Osteocyte (in vitro differentiated cells): ENCODE results near the gene ARHGAP28. TPM values are rescaled to one million over a fixed set of nuclear protein-coding genes. Genes with fewer than 3 reads are reported as not detected.
"Not testable (repeated sequence)": the region's sequence is repeated elsewhere in the genome, so short reads cannot be mapped to it uniquely, and the experiment has no call there.

Experiments used
- DNase-seq: peaks from one replicate; pipeline ENCODE4 v3.0.0; 2021; ENCODE audit warnings: mixed read lengths; ENCODE audit not compliant: unreplicated experiment; ENCODE audit errors: extremely low spot score
- H3K27ac Mint-ChIP-seq: one replicate; pipeline ENCODE4 v1.8.0; 2021; ENCODE audit warnings: mild to moderate bottlenecking, mixed read lengths; ENCODE audit not compliant: unreplicated experiment
- H3K27me3 Mint-ChIP-seq: one replicate; pipeline ENCODE4 v1.8.0; 2021; ENCODE audit warnings: mixed read lengths; ENCODE audit not compliant: unreplicated experiment
- H3K36me3 Mint-ChIP-seq: one replicate; pipeline ENCODE4 v1.8.0; 2021; ENCODE audit warnings: mixed read lengths; ENCODE audit not compliant: unreplicated experiment
- H3K4me1 Mint-ChIP-seq: one replicate; pipeline ENCODE4 v1.8.0; 2021; ENCODE audit warnings: mixed read lengths; ENCODE audit not compliant: unreplicated experiment
- H3K4me3 Mint-ChIP-seq: one replicate; pipeline ENCODE4 v1.8.0; 2021; ENCODE audit warnings: mild to moderate bottlenecking, moderate library complexity, mixed read lengths; ENCODE audit not compliant: unreplicated experiment
- H3K9me3 Mint-ChIP-seq: one replicate; pipeline ENCODE4 v1.8.0; 2021; ENCODE audit warnings: mixed read lengths; ENCODE audit not compliant: unreplicated experiment
- total RNA-seq: library from RNA; stranded (reverse); gene quantifications from 2 replicates; pipeline ENCODE4 v1.2.1, GENCODE V29; 2021
- TF ChIP-seq, protein P1 (sequence below): fragments of 200-600 bp; sonication (generic); IDR thresholded peaks from 2 replicates; pipeline ENCODE4 v1.5.0; 2021; ENCODE audit warnings: antibody characterized with exemption, mild to moderate bottlenecking, moderate library complexity

The ARHGAP28 gene
- total RNA-seq, 1 donor from 2014 or later = 18.1 TPM

DNA sequence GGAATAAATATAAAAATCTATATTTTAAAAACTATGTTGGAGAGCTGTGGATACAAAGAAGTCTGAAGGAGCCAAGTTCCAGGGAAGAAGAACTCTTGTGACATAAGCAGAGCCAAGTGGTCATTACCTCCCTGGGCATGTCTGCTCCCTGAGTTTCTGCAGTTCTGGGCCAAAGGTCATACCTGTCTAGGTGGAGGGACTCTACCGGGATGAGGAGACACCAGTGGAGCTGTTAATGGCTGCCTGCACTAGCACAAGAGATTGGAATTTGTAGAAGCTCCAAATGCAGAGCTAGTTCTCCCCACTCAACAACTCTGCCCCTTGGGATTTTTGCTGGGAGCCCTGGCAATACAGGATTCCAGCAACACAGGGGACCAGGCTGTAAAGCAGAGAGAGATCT, 89.8 kb downstream of the ARHGAP28 start:
- peaks cover 10% of the 10 kb centered on the region for H3K36me3 Mint-ChIP-seq
- H3K27ac Mint-ChIP-seq = no peak overlapping the region
- no peaks in the 10 kb centered on the region for H3K27me3 Mint-ChIP-seq
- TF ChIP-seq, protein P1, sequence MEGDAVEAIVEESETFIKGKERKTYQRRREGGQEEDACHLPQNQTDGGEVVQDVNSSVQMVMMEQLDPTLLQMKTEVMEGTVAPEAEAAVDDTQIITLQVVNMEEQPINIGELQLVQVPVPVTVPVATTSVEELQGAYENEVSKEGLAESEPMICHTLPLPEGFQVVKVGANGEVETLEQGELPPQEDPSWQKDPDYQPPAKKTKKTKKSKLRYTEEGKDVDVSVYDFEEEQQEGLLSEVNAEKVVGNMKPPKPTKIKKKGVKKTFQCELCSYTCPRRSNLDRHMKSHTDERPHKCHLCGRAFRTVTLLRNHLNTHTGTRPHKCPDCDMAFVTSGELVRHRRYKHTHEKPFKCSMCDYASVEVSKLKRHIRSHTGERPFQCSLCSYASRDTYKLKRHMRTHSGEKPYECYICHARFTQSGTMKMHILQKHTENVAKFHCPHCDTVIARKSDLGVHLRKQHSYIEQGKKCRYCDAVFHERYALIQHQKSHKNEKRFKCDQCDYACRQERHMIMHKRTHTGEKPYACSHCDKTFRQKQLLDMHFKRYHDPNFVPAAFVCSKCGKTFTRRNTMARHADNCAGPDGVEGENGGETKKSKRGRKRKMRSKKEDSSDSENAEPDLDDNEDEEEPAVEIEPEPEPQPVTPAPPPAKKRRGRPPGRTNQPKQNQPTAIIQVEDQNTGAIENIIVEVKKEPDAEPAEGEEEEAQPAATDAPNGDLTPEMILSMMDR = no peak
- peaks cover 15% of the 10 kb centered on the region for H3K9me3 Mint-ChIP-seq
- no peak for DNase-seq
- peaks cover 6% of the 10 kb centered on the region for H3K4me1 Mint-ChIP-seq
- H3K4me3 Mint-ChIP-seq = no peak overlapping the region

DNA sequence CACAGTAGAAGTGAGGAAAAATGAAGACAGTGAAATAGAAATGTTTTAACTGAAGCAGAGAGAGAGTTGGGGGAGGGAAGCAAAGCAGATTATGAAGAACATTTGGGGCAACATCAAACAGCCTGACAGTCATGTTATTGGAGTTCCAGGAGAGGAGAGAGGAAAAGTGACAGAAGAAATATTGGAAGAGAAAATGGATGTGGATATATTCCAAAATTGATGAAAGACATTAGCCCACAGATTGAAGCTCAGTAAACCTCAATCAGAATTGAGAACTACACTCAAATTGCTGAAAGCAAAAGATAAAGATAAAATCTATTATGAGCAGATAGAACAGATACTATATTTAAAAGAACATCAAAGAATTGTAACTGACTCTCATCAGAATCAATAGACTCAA, 90.8 kb downstream of the ARHGAP28 start:
- TF ChIP-seq, protein P1 = no peak
- H3K9me3 Mint-ChIP-seq = peaks cover 14% of the 10 kb centered on the region
- no peaks in the 10 kb centered on the region for H3K27me3 Mint-ChIP-seq
- H3K27ac Mint-ChIP-seq = no peak overlapping the region
- H3K4me3 Mint-ChIP-seq = no peak overlapping the region
- no peak for DNase-seq
- H3K36me3 Mint-ChIP-seq = peaks cover 9% of the 10 kb centered on the region
- H3K4me1 Mint-ChIP-seq = peaks cover 6% of the 10 kb centered on the region

DNA sequence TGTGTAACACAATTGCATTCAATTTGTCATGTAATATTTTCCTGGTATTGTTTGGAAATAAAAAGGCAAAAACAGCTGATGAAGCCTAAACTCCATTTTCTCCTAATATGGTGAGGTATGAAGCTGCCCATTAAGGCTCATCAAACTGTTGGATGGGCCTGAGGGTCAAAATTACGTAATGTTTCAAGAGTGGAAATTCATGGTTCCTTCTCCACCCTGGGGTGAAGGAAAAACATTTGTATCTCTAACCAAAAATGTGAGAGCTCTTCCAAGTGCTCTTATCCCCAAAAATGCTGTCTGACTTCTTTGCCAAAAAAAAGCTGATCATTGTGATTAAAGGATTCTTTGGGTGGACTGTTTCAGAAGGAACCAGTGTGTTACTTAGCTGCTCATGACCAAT, 91.8 kb downstream of the ARHGAP28 start:
- H3K27me3 Mint-ChIP-seq = no peaks in the 10 kb centered on the region
- TF ChIP-seq, protein P1 = no peak
- H3K4me1 Mint-ChIP-seq = peaks cover 6% of the 10 kb centered on the region
- peaks cover 14% of the 10 kb centered on the region for H3K9me3 Mint-ChIP-seq
- no peak overlapping the region for H3K4me3 Mint-ChIP-seq
- no peak for DNase-seq
- H3K36me3 Mint-ChIP-seq = peaks cover 12% of the 10 kb centered on the region
- H3K27ac Mint-ChIP-seq = no peak overlapping the region

DNA sequence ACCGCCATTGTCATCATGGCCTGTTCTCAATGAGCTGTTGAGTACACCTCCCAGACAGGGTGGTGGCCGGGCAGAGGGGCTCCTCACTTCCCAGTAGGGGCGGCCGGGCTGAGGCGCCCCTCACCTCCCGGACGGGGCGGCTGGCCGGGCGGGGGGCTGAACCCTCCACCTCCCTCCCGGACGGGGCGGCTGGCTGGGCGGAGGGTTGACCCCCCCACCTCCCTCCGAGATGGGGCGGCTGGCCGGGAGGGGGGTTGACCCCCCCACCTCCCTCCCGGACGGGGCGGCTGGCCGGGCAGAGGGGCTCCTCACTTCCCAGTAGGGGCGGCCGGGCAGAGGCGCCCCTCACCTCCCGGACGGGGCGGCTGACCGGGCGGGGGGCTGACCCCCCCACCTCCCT, 97.6 kb downstream of the ARHGAP28 start:
- H3K27me3 Mint-ChIP-seq, H3K4me1 Mint-ChIP-seq, H3K4me3 Mint-ChIP-seq, H3K9me3 Mint-ChIP-seq, H3K27ac Mint-ChIP-seq, DNase-seq: not testable (repeated sequence)
- peaks cover 17% of the 10 kb centered on the region for H3K36me3 Mint-ChIP-seq

GRCh38 chr18:6827566-6827965, 98.0 kb downstream of the ARHGAP28 start:
- H3K4me1 Mint-ChIP-seq, H3K27me3 Mint-ChIP-seq, H3K4me3 Mint-ChIP-seq, H3K27ac Mint-ChIP-seq, DNase-seq, H3K9me3 Mint-ChIP-seq: not testable (repeated sequence)
- peaks cover 17% of the 10 kb centered on the region for H3K36me3 Mint-ChIP-seq

DNA sequence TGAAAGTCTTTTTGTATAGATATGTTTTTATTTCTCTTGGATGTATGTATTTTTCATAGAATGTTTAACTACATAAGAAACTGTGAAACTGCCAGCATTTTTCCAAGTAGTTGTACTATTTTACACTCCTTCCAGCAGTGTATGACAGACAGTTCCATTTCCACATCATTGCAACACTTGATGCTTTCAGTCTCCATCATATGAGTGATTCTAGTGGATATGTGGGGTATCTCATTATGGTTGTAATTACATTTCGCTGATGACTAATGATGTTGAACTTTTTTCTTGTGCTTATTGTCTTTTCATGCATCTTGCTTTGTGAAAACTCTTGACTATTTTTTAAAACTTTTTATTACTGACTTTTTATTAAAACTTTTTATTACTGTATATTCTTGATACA, 101.4 kb downstream of the ARHGAP28 start:
- Mint-ChIP-seq H3K4me3 (no peak overlapping the region), H3K4me1 (no peaks in the 10 kb centered on the region), H3K9me3 (peaks cover 4% of the 10 kb centered on the region), H3K27ac (no peak overlapping the region), H3K27me3 (no peaks in the 10 kb centered on the region), H3K36me3 (peaks cover 21% of the 10 kb centered on the region)
- TF ChIP-seq, protein P1 = no peak
- no peak for DNase-seq
